Measurements from ENCODE around the gene MAGI1.

Gene MAGI1

GRCh38 chr3:65531499-65531898 is 507.2 kb downstream of the MAGI1 start:
- Histone ChIP-seq H3K4me3 (no peak overlapping the region), H3K4me1 (peaks cover 0 to 37% (median 5%) of the 10 kb centered on the region in 4 donors), H3K27me3 (no peaks in the 10 kb centered on the region), H3K27ac (no peak overlapping the region), H3K9me3 (no peaks in the 10 kb centered on the region), H3K36me3 (no peaks in the 10 kb centered on the region)
- intact Hi-C loops (cut with DNase I; ENCODE audit: low total_unique reads), result no loop called here
- DNase-seq, result no peak
- no peak for TF ChIP-seq CTCF (IDR thresholded peaks at IDR 0.05)

- no peaks in the 10 kb centered on the region for H3K9me3 ChIP-seq
- no peaks in the 10 kb centered on the region for H3K36me3 ChIP-seq
- H3K27me3 ChIP-seq, result no peaks in the 10 kb centered on the region
- intact Hi-C loops (cut with DNase I; ENCODE audit: low total_unique reads), result no loop called here
- H3K27ac ChIP-seq, result no peak overlapping the region
- no peak for DNase-seq
- H3K4me3 ChIP-seq, result no peak overlapping the region
- H3K4me1 ChIP-seq, result peaks cover 0 to 13% (median 6%) of the 10 kb centered on the region in 4 donors
- no peak for TF ChIP-seq CTCF (IDR thresholded peaks at IDR 0.05)
Observed at GRCh38 chr3:65526656-65527055, 512.1 kb downstream of the MAGI1 start.

- no peak for TF ChIP-seq CTCF (IDR thresholded peaks at IDR 0.05)
- no peaks in the 10 kb centered on the region for H3K9me3 ChIP-seq
- H3K27me3 ChIP-seq, result no peaks in the 10 kb centered on the region
- no peak for DNase-seq
- no peak overlapping the region for H3K4me3 ChIP-seq
- peaks cover 0 to 13% (median 6%) of the 10 kb centered on the region in 4 donors for H3K4me1 ChIP-seq
- H3K36me3 ChIP-seq, result no peaks in the 10 kb centered on the region
- H3K27ac ChIP-seq, result no peak overlapping the region
- intact Hi-C loops (cut with DNase I; ENCODE audit: low total_unique reads), result no loop called here
Observed at GRCh38 chr3:65524584-65524983, 514.1 kb downstream of the MAGI1 start.

- no peak overlapping the region for H3K4me3 ChIP-seq
- H3K36me3 ChIP-seq, result no peaks in the 10 kb centered on the region
- H3K4me1 ChIP-seq, result peaks cover 0 to 13% (median 6%) of the 10 kb centered on the region in 4 donors
- TF ChIP-seq CTCF (IDR thresholded peaks at IDR 0.05), result no peak
- no peaks in the 10 kb centered on the region for H3K27me3 ChIP-seq
- intact Hi-C loops (cut with DNase I; ENCODE audit: low total_unique reads), result no loop called here
- H3K9me3 ChIP-seq, result no peaks in the 10 kb centered on the region
- no peak for DNase-seq
- H3K27ac ChIP-seq, result no peak overlapping the region
Observed at GRCh38 chr3:65523878-65524277, 514.8 kb downstream of the MAGI1 start.

GRCh38 chr3:65521032-65521431 is 517.7 kb downstream of the MAGI1 start:
- intact Hi-C loops (cut with DNase I; ENCODE audit: low total_unique reads), result no loop called here
- H3K36me3 ChIP-seq, result no peaks in the 10 kb centered on the region
- DNase-seq, result no peak

More at GRCh38 chr3:65521032-65521431, 517.7 kb downstream of the MAGI1 start:
- no peak overlapping the region for H3K4me3 ChIP-seq
- no peaks in the 10 kb centered on the region for H3K27me3 ChIP-seq
- no peak overlapping the region for H3K27ac ChIP-seq
- TF ChIP-seq CTCF (IDR thresholded peaks at IDR 0.05), result no peak
- H3K9me3 ChIP-seq, result no peaks in the 10 kb centered on the region
- peaks cover 0 to 13% (median 6%) of the 10 kb centered on the region in 4 donors for H3K4me1 ChIP-seq

Measured in tibial artery (tissue), 4 donors.